B cell (primary cell): ENCODE results near the gene KBTBD12. TPM values are rescaled to one million over a fixed set of nuclear protein-coding genes. Genes with fewer than 3 reads are reported as not detected.

Experiments used
- ATAC-seq: fragments of 200-7000 bp; cut with Tn5 transposase; one replicate; pipeline ENCODE4 v1.10.0; 2021; ENCODE audit warnings: low read depth, mild to moderate bottlenecking, moderate number of reproducible peaks, moderate library complexity
- CTCF ChIA-PET: fragments of 350-600 bp; sonication (Branson Sonifier 250); formaldehyde crosslinking; loops from one replicate; lab custom pipeline; 2021; ENCODE audit warnings: antibody characterized with exemption, inconsistent platforms; lab: Charles Lee
- POLR2A ChIA-PET: fragments of 350-600 bp; sonication (Branson Sonifier 250); formaldehyde crosslinking; loops from one replicate; lab custom pipeline; 2021; ENCODE audit warnings: antibody characterized with exemption; lab: Charles Lee
- DNase-seq: peaks from one replicate; pipeline ENCODE4 v3.0.0; 2013
- H2AFZ ChIP-seq: 2 replicates; pipeline ENCODE4 v1.6.1; 2012; ENCODE audit warnings: mild to moderate bottlenecking, low read depth, low read length; ENCODE audit not compliant: insufficient read depth, poor library complexity, severe bottlenecking
- H3K27ac ChIP-seq, 2 donors: 1 replicate in 1 of 2; 2 replicates in 1 of 2; pipeline ENCODE4 v1.5.1; 2012 to 2013; ENCODE audit warnings: low read length in 2 of 2, mild to moderate bottlenecking in 2 of 2, moderate library complexity in 1 of 2
- H3K27me3 ChIP-seq, 4 experiments: fragments of 200-600 bp in 1 of 4; sonication (generic) in 1 of 4; replicated peaks in 1 of 4; 1 replicate in 2 of 4; 2 replicates in 2 of 4; pipeline versions ENCODE4 v1.6.1 to v1.7.0; 2013 to 2016; ENCODE audit warnings: low read length in 3 of 4, mild to moderate bottlenecking in 2 of 4, mixed read lengths in 1 of 4, moderate library complexity in 1 of 4; ENCODE audit not compliant: insufficient read depth in 4 of 4, control insufficient read depth in 3 of 4; ENCODE audit errors: control extremely low read depth in 1 of 4
- H3K36me3 ChIP-seq, 2 experiments: replicated peaks in 1 of 2; 1 replicate in 1 of 2; 2 replicates in 1 of 2; pipeline versions ENCODE4 v1.6.1 to v1.7.1; 2013; ENCODE audit warnings: low read length in 1 of 2; ENCODE audit not compliant: insufficient read depth in 2 of 2, control insufficient read depth in 1 of 2; ENCODE audit errors: control extremely low read depth in 1 of 2, extremely low read depth in 1 of 2
- H3K4me1 ChIP-seq, 2 donors: fragments of 200-600 bp in 1 of 2; sonication (generic) in 1 of 2; 1 replicate in 1 of 2; 2 replicates in 1 of 2; pipeline versions ENCODE4 v1.5.1 to v1.6.1; 2013 to 2017; ENCODE audit warnings: low read length in 2 of 2; ENCODE audit not compliant: control insufficient read depth in 2 of 2, insufficient read depth in 2 of 2
- H3K4me2 ChIP-seq: replicated peaks from 2 replicates; pipeline ENCODE3; 2012; ENCODE audit warnings: mild to moderate bottlenecking, low read depth, low read length; ENCODE audit not compliant: poor library complexity, severe bottlenecking
- H3K4me3 ChIP-seq, 5 experiments: fragments of 200-600 bp in 1 of 5; sonication (generic) in 1 of 5; 1 replicate in 3 of 5; 2 replicates in 2 of 5; pipeline versions ENCODE4 v1.5.1 to v1.7.0; 2011 to 2016; ENCODE audit warnings: low read length in 4 of 5, mild to moderate bottlenecking in 4 of 5, low read depth in 2 of 5, control low read depth in 1 of 5, moderate library complexity in 1 of 5; ENCODE audit not compliant: insufficient read depth in 1 of 5; ENCODE audit errors: control extremely low read depth in 1 of 5, extremely low read depth in 1 of 5
- H3K79me2 ChIP-seq: fragments of 200-600 bp; sonication (generic); one replicate; pipeline ENCODE4 v1.6.0; 2016; ENCODE audit warnings: low read length; ENCODE audit not compliant: control insufficient read depth, insufficient read depth
- H3K9ac ChIP-seq: fragments of 200-600 bp; sonication (generic); 2 replicates; pipeline ENCODE4 v1.6.1; 2017; ENCODE audit warnings: mild to moderate bottlenecking, low read length, moderate library complexity
- H3K9me3 ChIP-seq, 3 donors: one replicate each; pipeline versions ENCODE4 v1.6.1 to v1.7.1; 2013; ENCODE audit warnings: low read length in 2 of 3; ENCODE audit not compliant: control insufficient read depth in 2 of 3, insufficient read depth in 1 of 3; ENCODE audit errors: control extremely low read depth in 1 of 3
- H4K20me1 ChIP-seq: 2 replicates; pipeline ENCODE4 v1.6.0; 2012; ENCODE audit warnings: mild to moderate bottlenecking, low read length; ENCODE audit not compliant: insufficient read depth, control insufficient read depth, poor library complexity, severe bottlenecking
- H3K27ac Mint-ChIP-seq: one replicate; pipeline ENCODE4 v1.8.0; 2021; ENCODE audit warnings: mixed read lengths
- H3K27me3 Mint-ChIP-seq: one replicate; pipeline ENCODE4 v1.8.0; 2021; ENCODE audit warnings: mixed read lengths
- H3K4me1 Mint-ChIP-seq: one replicate; pipeline ENCODE4 v1.8.0; 2021; ENCODE audit warnings: mixed read lengths
- H3K4me3 Mint-ChIP-seq: one replicate; pipeline ENCODE4 v1.8.0; 2021; ENCODE audit warnings: mixed read lengths
- H3K9me3 Mint-ChIP-seq: one replicate; pipeline ENCODE4 v1.8.0; 2022; ENCODE audit warnings: mixed read lengths; ENCODE audit not compliant: insufficient read depth
- EZH2 ChIP-seq: IDR thresholded peaks from 2 replicates; pipeline ENCODE4 v1.6.1; 2012; ENCODE audit warnings: borderline replicate concordance, low read depth, mild to moderate bottlenecking, moderate library complexity, low read length; ENCODE audit not compliant: insufficient read depth, poor library complexity, severe bottlenecking
- WGBS: methylation state at CpG from one replicate; pipeline ENCODE4 v1.1.5; 2013; ENCODE audit warnings: missing lambda C conversion rate; ENCODE audit not compliant: insufficient coverage; 5-methylcytosine and 5-hydroxymethylcytosine counted together
- intact Hi-C: fragments of 100-400 bp; cut with micrococcal nuclease; formaldehyde crosslinking; loops from one replicate; pipeline ENCODE4 v1.10.0; 2022
- polyA plus RNA-seq: library from polyadenylated mRNA; depleted of rRNA; stranded (reverse); fragments of >200 nt; gene quantifications from 2 replicates; pipeline ENCODE4 v1.2.3, GENCODE V29; 2012
- total RNA-seq, 2 donors: library from RNA; stranded (reverse); fragments of 120-200 nt in 1 of 2; gene quantifications; 1 replicate in 1 of 2; 2 replicates in 1 of 2; pipeline versions ENCODE4 v1.2.3 to v1.2.4, GENCODE V29; 2013 to 2022
- TF ChIP-seq, protein P1 (sequence below): fragments of 200-600 bp; IDR thresholded peaks from one replicate; pipeline ENCODE4 v1.8.0; 2022; ENCODE audit warnings: antibody characterized with exemption, mild to moderate bottlenecking

The KBTBD12 gene
- total and polyA plus RNA-seq, 2 donors (not counting 1 experiment from before 2014, with no cell fraction given): 0.22 TPM; not detected in 1

DNA sequence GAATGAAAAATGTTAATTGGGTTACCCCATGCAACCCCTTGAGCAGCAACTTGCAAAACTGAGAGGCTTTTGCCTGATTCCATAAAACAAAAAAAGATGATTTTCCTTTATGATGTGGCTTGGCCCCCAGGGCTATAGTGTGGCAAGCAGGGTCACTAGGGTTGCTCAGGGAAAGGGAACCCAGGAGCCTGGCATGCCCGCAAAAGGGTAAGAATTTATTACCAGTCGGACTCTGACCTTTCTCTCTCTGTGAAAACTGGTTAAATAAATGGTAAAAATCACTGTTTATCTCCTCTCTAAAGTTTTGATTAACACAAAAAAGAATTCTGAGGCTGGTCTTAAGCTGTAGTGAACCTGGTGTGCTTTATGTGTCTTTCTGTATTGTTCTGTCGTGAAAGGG lies 99.5 kb downstream of the KBTBD12 start:
- no peaks in the 10 kb centered on the region for H3K4me1 ChIP-seq
- 71% methylated on average over 1 of the region's 3 CpGs for WGBS
- Mint-ChIP-seq H3K27ac (no peak overlapping the region), H3K4me1 (no peaks in the 10 kb centered on the region), H3K27me3 (peaks cover 11% of the 10 kb centered on the region), H3K9me3 (peaks cover 2% of the 10 kb centered on the region), H3K4me3 (no peak overlapping the region)
- ATAC-seq (no peak), DNase-seq (no peak)
- no peak overlapping the region for H3K27ac ChIP-seq
- no peak overlapping the region for H3K4me3 ChIP-seq
- no peaks in the 10 kb centered on the region for H3K27me3 ChIP-seq
- no peak overlapping the region for H2AFZ ChIP-seq
- TF ChIP-seq, protein P1, sequence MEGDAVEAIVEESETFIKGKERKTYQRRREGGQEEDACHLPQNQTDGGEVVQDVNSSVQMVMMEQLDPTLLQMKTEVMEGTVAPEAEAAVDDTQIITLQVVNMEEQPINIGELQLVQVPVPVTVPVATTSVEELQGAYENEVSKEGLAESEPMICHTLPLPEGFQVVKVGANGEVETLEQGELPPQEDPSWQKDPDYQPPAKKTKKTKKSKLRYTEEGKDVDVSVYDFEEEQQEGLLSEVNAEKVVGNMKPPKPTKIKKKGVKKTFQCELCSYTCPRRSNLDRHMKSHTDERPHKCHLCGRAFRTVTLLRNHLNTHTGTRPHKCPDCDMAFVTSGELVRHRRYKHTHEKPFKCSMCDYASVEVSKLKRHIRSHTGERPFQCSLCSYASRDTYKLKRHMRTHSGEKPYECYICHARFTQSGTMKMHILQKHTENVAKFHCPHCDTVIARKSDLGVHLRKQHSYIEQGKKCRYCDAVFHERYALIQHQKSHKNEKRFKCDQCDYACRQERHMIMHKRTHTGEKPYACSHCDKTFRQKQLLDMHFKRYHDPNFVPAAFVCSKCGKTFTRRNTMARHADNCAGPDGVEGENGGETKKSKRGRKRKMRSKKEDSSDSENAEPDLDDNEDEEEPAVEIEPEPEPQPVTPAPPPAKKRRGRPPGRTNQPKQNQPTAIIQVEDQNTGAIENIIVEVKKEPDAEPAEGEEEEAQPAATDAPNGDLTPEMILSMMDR: no peak
- TF ChIP-seq EZH2: no peak
- H3K9ac ChIP-seq: no peak overlapping the region
- H4K20me1 ChIP-seq: no peaks in the 10 kb centered on the region
- ChIA-PET POLR2A (no interaction called here), CTCF (no interaction called here)
- H3K36me3 ChIP-seq: no peaks in the 10 kb centered on the region
- H3K9me3 ChIP-seq: no peaks in the 10 kb centered on the region
- intact Hi-C loops: no loop called here
- H3K4me2 ChIP-seq: no peak overlapping the region
- no peaks in the 10 kb centered on the region for H3K79me2 ChIP-seq

DNA sequence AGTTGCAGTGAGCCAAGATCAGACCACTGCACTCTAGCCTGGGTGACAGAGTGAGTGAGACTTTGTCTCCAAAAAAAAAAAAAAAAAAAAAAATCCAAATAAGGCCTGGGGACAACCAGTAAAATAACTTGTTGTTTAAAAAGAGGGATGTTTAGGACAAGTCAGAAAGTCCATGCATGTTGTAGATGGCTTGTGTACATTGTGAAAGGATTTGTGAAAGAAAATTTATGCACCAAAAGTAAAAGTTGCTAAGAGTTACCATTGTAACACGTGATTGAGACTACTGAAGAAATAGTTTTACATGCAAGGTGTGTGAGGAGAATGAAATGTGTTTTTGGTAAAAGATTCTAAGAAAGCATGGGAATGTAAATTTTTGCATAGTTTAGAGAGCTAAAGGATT lies 101.5 kb downstream of the KBTBD12 start:
- ATAC-seq (no peak), DNase-seq (no peak)
- Mint-ChIP-seq H3K4me3 (no peak overlapping the region), H3K4me1 (no peaks in the 10 kb centered on the region), H3K27ac (no peak overlapping the region), H3K27me3 (peaks cover 7% of the 10 kb centered on the region), H3K9me3 (peaks cover 2% of the 10 kb centered on the region)
- TF ChIP-seq EZH2: no peak
- TF ChIP-seq, protein P1: no peak
- no peak overlapping the region for H3K4me3 ChIP-seq
- no peak overlapping the region for H3K4me2 ChIP-seq
- no peaks in the 10 kb centered on the region for H3K27me3 ChIP-seq
- H3K9me3 ChIP-seq: no peaks in the 10 kb centered on the region
- ChIA-PET CTCF (interaction anchor here (0.7 kb wide), 2 partner anchors 94 to 293 kb away, joined by 3 to 4 read pairs; no protein-coding TSS in a partner anchor), POLR2A (no interaction called here)
- H4K20me1 ChIP-seq: no peaks in the 10 kb centered on the region
- H3K79me2 ChIP-seq: no peaks in the 10 kb centered on the region
- H3K9ac ChIP-seq: no peak overlapping the region
- H3K4me1 ChIP-seq: no peaks in the 10 kb centered on the region
- H3K36me3 ChIP-seq: no peaks in the 10 kb centered on the region
- no peak overlapping the region for H2AFZ ChIP-seq
- intact Hi-C loops: no loop called here
- 100% methylated on average over 1 of the region's 1 CpG for WGBS
- no peak overlapping the region for H3K27ac ChIP-seq
